Chondrocyte (in vitro differentiated cells): ENCODE measurements around the gene FIGNL1. TPM values are rescaled to one million over a fixed set of nuclear protein-coding genes. Genes with fewer than 3 reads are reported as not detected.

ENCODE experiments used
- DNase-seq: peaks from one replicate; pipeline ENCODE4 v3.0.0; 2021; ENCODE audit warnings: mixed read lengths, low spot score
- H3K27ac Mint-ChIP-seq: one replicate; pipeline ENCODE4 v1.8.0; 2021; ENCODE audit warnings: mild to moderate bottlenecking, moderate library complexity, mixed read lengths; ENCODE audit not compliant: unreplicated experiment
- H3K27me3 Mint-ChIP-seq: 2 replicates; pipeline ENCODE4 v1.8.0; 2021; ENCODE audit warnings: low read depth, mixed read lengths
- H3K36me3 Mint-ChIP-seq: 2 replicates; pipeline ENCODE4 v1.8.0; 2021; ENCODE audit warnings: low read depth, mixed read lengths
- H3K4me1 Mint-ChIP-seq: 2 replicates; pipeline ENCODE4 v1.8.0; 2021; ENCODE audit warnings: low read depth, mild to moderate bottlenecking, mixed read lengths
- H3K4me3 Mint-ChIP-seq: one replicate; pipeline ENCODE4 v1.8.0; 2021; ENCODE audit warnings: mild to moderate bottlenecking, moderate library complexity, mixed read lengths; ENCODE audit not compliant: unreplicated experiment
- H3K9me3 Mint-ChIP-seq: 2 replicates; pipeline ENCODE4 v1.8.0; 2021; ENCODE audit warnings: low read depth, mixed read lengths
- total RNA-seq: library from RNA; stranded (reverse); gene quantifications from 3 replicates; pipeline ENCODE4 v1.2.1, GENCODE V29; 2021
- TF ChIP-seq, protein P1 (sequence below): fragments of 200-600 bp; sonication (generic); IDR thresholded peaks from 2 replicates; pipeline ENCODE4 v1.5.0; 2021; ENCODE audit warnings: antibody characterized with exemption, mild to moderate bottlenecking, moderate library complexity

Gene FIGNL1
- total RNA-seq, 1 donor from 2014 or later = 6.8 TPM

GRCh38 chr7:50413561-50413960, 36.6 kb downstream of the FIGNL1 start:
- no peak overlapping the region for H3K4me3 Mint-ChIP-seq
- no peak for DNase-seq
- TF ChIP-seq, protein P1, sequence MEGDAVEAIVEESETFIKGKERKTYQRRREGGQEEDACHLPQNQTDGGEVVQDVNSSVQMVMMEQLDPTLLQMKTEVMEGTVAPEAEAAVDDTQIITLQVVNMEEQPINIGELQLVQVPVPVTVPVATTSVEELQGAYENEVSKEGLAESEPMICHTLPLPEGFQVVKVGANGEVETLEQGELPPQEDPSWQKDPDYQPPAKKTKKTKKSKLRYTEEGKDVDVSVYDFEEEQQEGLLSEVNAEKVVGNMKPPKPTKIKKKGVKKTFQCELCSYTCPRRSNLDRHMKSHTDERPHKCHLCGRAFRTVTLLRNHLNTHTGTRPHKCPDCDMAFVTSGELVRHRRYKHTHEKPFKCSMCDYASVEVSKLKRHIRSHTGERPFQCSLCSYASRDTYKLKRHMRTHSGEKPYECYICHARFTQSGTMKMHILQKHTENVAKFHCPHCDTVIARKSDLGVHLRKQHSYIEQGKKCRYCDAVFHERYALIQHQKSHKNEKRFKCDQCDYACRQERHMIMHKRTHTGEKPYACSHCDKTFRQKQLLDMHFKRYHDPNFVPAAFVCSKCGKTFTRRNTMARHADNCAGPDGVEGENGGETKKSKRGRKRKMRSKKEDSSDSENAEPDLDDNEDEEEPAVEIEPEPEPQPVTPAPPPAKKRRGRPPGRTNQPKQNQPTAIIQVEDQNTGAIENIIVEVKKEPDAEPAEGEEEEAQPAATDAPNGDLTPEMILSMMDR = no peak
- peaks cover 7% of the 10 kb centered on the region for H3K27me3 Mint-ChIP-seq
- no peaks in the 10 kb centered on the region for H3K36me3 Mint-ChIP-seq
- H3K9me3 Mint-ChIP-seq = no peaks in the 10 kb centered on the region
- H3K27ac Mint-ChIP-seq = no peak overlapping the region
- H3K4me1 Mint-ChIP-seq = no peaks in the 10 kb centered on the region

DNA sequence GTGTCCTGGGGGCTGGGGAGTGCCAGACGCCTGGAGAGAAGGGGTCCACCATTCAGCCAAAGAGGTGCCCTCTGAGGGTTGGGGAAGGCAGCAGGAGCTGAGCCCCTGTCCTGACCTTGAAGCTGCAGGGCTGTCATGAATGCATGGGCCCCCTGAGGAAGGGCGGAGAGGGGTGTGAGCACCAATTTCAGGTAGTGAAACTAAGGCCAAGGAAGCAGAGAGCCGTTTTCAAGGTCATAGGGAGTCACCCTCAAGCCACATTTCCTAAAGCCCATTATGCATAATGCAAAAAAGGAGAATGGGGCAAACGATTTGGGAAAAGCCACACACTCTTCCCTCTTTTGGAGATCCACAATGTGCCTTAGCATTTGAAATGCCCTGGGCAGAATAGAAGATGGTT, 37.2 kb downstream of the FIGNL1 start:
- peaks cover 13% of the 10 kb centered on the region for H3K27me3 Mint-ChIP-seq
- no peak overlapping the region for H3K27ac Mint-ChIP-seq
- no peaks in the 10 kb centered on the region for H3K9me3 Mint-ChIP-seq
- no peak for DNase-seq
- no peaks in the 10 kb centered on the region for H3K4me1 Mint-ChIP-seq
- H3K4me3 Mint-ChIP-seq = no peak overlapping the region
- TF ChIP-seq, protein P1 = no peak
- H3K36me3 Mint-ChIP-seq = no peaks in the 10 kb centered on the region

DNA sequence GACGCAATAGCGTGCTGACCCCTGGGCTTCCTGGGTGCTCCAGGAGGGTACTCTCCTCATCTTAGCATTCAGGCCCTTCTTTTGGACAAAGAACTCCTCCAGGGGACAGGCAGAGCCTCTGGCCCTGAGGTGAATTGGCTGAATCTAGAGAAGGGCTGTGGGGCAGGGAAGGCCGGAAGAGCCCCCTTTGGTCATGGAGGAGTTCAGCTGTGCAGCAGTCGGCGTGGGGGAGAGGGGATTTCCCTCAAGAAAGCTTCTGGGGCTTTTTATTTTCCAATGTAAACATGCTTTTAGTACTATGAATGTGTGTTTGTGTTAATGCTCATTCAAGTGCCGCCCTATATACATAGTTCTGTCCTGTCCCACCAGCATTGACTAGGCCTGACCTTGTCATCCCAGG, 38.8 kb downstream of the FIGNL1 start:
- Mint-ChIP-seq H3K4me1 (no peaks in the 10 kb centered on the region), H3K36me3 (no peaks in the 10 kb centered on the region), H3K9me3 (no peaks in the 10 kb centered on the region), H3K4me3 (no peak overlapping the region), H3K27ac (no peak overlapping the region), H3K27me3 (peaks cover 29% of the 10 kb centered on the region)
- TF ChIP-seq, protein P1 = no peak
- DNase-seq = no peak

DNA sequence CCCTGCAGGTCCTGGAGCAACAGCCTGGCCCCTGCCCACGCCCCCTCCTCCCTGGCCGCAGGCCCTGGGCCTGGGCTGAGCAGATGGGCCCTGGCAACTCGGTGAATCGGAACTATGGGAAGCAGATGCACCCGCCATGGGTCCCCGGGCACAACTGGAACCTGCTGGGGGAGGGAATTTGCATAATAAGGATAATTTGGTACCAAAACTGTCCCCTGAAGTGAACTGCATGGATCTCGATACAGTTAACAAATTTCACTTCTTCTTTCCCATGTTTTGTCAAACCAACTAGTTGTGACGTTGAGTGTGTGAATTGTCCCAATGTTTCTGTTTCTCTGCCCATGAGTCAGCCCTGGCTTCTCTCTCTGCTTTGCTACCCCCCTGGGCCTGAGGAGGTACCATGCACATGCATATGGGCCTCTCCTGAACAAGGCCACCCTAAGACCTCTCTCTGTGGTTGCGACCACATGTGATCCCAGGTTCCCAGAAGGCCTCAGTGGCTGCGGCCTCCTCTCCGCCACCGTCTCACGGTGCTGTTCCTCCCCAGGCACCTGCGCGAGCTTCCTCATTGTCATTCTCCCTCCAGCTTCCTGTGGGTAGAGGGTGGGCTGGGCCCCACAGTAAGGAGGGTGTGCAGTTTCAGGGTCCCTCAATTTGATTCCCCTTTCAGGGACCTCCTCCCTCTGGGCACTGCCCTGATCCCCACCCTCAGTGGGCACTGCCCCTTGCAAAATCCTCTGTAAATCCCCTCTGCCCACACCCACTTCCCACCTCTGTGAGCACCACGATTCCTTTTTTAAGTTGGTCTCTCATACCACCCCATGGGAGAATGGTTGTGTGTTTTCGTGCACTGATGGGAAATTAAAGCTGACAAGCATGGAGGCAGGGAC, 40.0 kb downstream of the FIGNL1 start:
- Mint-ChIP-seq H3K4me3 (no peak overlapping the region), H3K27ac (no peak overlapping the region), H3K9me3 (no peaks in the 10 kb centered on the region), H3K36me3 (no peaks in the 10 kb centered on the region), H3K27me3 (peaks cover 37% of the 10 kb centered on the region), H3K4me1 (no peaks in the 10 kb centered on the region)
- DNase-seq = no peak
- TF ChIP-seq, protein P1 = no peak

DNA sequence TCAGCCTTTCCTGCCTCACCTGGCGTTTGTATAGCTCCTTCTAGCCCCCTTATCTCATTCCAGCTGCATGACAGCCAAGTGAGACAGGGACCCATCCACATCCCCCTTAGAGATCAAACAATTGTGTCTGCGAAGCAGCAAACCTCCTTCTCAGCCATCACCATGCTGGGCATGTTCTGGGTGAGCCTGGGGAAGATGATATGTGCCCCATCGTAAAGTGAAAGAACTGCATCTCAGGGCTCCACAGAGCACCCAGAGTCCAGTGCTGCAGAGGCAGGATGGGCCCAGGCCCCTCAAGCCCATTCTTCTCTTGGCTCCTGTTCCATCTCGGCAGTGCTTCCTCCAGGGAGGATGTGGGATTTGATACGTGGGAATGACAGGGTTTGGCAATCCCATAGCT, 43.2 kb downstream of the FIGNL1 start:
- TF ChIP-seq, protein P1 = no peak
- no peak overlapping the region for H3K4me3 Mint-ChIP-seq

More for the DNA sequence above, 43.2 kb downstream of the FIGNL1 start:
- no peak overlapping the region for H3K27ac Mint-ChIP-seq
- peaks cover 54% of the 10 kb centered on the region for H3K27me3 Mint-ChIP-seq
- no peaks in the 10 kb centered on the region for H3K4me1 Mint-ChIP-seq
- DNase-seq = no peak
- no peaks in the 10 kb centered on the region for H3K9me3 Mint-ChIP-seq
- no peaks in the 10 kb centered on the region for H3K36me3 Mint-ChIP-seq
